Brain pericyte (primary cell): ENCODE measurements around the gene VPS25.
"Not testable (repeated sequence)": the region's sequence is repeated elsewhere in the genome, so short reads cannot be mapped to it uniquely, and the experiment has no call there.

Experiments
- DNase-seq: peaks from one replicate; pipeline ENCODE4 v3.0.0-alpha.2; 2012; ENCODE audit warnings: low read depth, low spot score

Gene VPS25

GRCh38 chr17:42768006-42768405 is 5.2 kb upstream of the VPS25 start:
- DNase-seq, result not testable (repeated sequence)

GRCh38 chr17:42769964-42770363 is 3.3 kb upstream of the VPS25 start:
- not testable (repeated sequence) for DNase-seq

- DNase-seq, result no peak
Observed at GRCh38 chr17:42772945-42773289, 332 bp upstream of the VPS25 start.

GRCh38 chr17:42774066-42774745 is 957 bp downstream of the VPS25 start:
- no peak for DNase-seq

GRCh38 chr17:42775534-42776098 is 2.4 kb downstream of the VPS25 start:
- DNase-seq, result no peak

GRCh38 chr17:42778570-42778969 is 5.3 kb downstream of the VPS25 start:
- DNase-seq, result no peak

GRCh38 chr17:42779304-42779935 is 6.2 kb downstream of the VPS25 start:
- no peak for DNase-seq

GRCh38 chr17:42779936-42780850 is 6.9 kb downstream of the VPS25 start, which contains the start of gene WNK4:
TSS of gene WNK4 (plus strand) at chr17:42780610. CDS start at chr17:42780699, 89 bp downstream.
- DNase-seq, result no peak

GRCh38 chr17:42780851-42781638 is 7.8 kb downstream of the VPS25 start:
- DNase-seq, result no peak

- no peak for DNase-seq
Observed at GRCh38 chr17:42781639-42782165, 8.5 kb downstream of the VPS25 start.

- no peak for DNase-seq
Observed at GRCh38 chr17:42782166-42783061, 9.2 kb downstream of the VPS25 start.

- no peak for DNase-seq
Observed at GRCh38 chr17:42783062-42783790, 10.0 kb downstream of the VPS25 start.

GRCh38 chr17:42783791-42784138 is 10.5 kb downstream of the VPS25 start:
- no peak for DNase-seq

- no peak for DNase-seq
Observed at GRCh38 chr17:42784409-42784808, 11.2 kb downstream of the VPS25 start.

GRCh38 chr17:42784811-42785592 is 11.8 kb downstream of the VPS25 start:
- no peak for DNase-seq

GRCh38 chr17:42787266-42787665 is 14.0 kb downstream of the VPS25 start:
- DNase-seq, result no peak

- DNase-seq, result no peak
Observed at GRCh38 chr17:42791948-42792347, 18.7 kb downstream of the VPS25 start.

- no peak for DNase-seq
Observed at GRCh38 chr17:42792545-42792944, 19.3 kb downstream of the VPS25 start.

GRCh38 chr17:42795061-42795460 is 21.8 kb downstream of the VPS25 start:
- DNase-seq, result no peak
